K562 (cell line): Measurements from ENCODE around the gene ATP1A3. TPM values are rescaled to one million over a fixed set of nuclear protein-coding genes. Genes with fewer than 3 reads are reported as not detected.

Source experiments
- CREB1 ChIP-seq, 2 experiments: sonication (generic) in 1 of 2; formaldehyde crosslinking in 1 of 2; IDR thresholded peaks; 2 replicates each; pipeline versions ENCODE4 v1.6.1 to v1.8.0; 2012 to 2022; ENCODE audit warnings: inconsistent platforms in 1 of 2, mild to moderate bottlenecking in 1 of 2, missing genetic modification reagents in 1 of 2, moderate library complexity in 1 of 2
- PTTG1 ChIP-seq: fragments of 450-650 bp; IDR thresholded peaks from 2 replicates; pipeline ENCODE4 v1.6.1; 2016; ENCODE audit warnings: low read depth, mild to moderate bottlenecking, missing genetic modification characterization, missing compliant biosample characterization
- RBM15 ChIP-seq: fragments of 200-400 bp; formaldehyde crosslinking; IDR thresholded peaks from 2 replicates; pipeline ENCODE4 v1.6.1; 2018; ENCODE audit warnings: mild to moderate bottlenecking, low read length, moderate library complexity; ENCODE audit not compliant: insufficient read depth
- TARDBP ChIP-seq: fragments of 450-650 bp; IDR thresholded peaks from 2 replicates; pipeline ENCODE4 v1.6.1; 2016
- ZNF583 ChIP-seq: fragments of 250-450 bp; sonication (Bioruptor Pico); IDR thresholded peaks from 2 replicates; pipeline ENCODE4 v1.4.0; 2020
- polyA plus RNA-seq, 8 experiments: library from polyadenylated mRNA; depleted of rRNA in 4 of 8; stranded (reverse) in 5 of 8; unstranded in 3 of 8; fragments of >200 nt; fragmentation: Nextera tagmentation in 2 of 8; fragmentation: Illumina TruSeq in 1 of 8; extraction: Ambion mirVana in 2 of 8; extraction: Trizol in 1 of 8; gene quantifications; 2 replicates each; pipeline versions ENCODE4 v1.2.1 to v1.2.3, GENCODE V29; 2011 to 2014; ENCODE audit warnings: inconsistent platforms in 1 of 8, missing spikeins in 1 of 8
- total RNA-seq, 7 experiments: library from RNA; depleted of rRNA in 6 of 7; stranded (reverse); fragments of >200 nt in 6 of 7; fragmentation: Illumina TruSeq in 2 of 7; extraction: Trizol in 2 of 7; gene quantifications; 2 replicates each; pipeline versions ENCODE4 v1.2.1 to v1.2.3, GENCODE V29; 2011 to 2021; ENCODE audit warnings: low replicate concordance in 1 of 7
- TF ChIP-seq, protein P1 (sequence below), 2 experiments: IDR thresholded peaks; 2 replicates each; pipeline ENCODE4 v1.6.1; 2011; ENCODE audit warnings: borderline replicate concordance in 1 of 2, control low read depth in 1 of 2, low read depth in 1 of 2, low read length in 1 of 2, mild to moderate bottlenecking in 1 of 2, mixed read lengths in 1 of 2, moderate library complexity in 1 of 2; ENCODE audit not compliant: insufficient read depth in 1 of 2, insufficient read length in 1 of 2, poor library complexity in 1 of 2, severe bottlenecking in 1 of 2; ENCODE audit errors: extremely low read depth in 1 of 2
- TF ChIP-seq, protein P2 (sequence below): fragments of 450-650 bp; IDR thresholded peaks from 2 replicates; pipeline ENCODE4 v1.6.1; 2016; ENCODE audit warnings: mild to moderate bottlenecking, moderate library complexity
- TF ChIP-seq, protein P3 (sequence below): fragments of 450-650 bp; IDR thresholded peaks from 2 replicates; pipeline ENCODE4 v1.6.1; 2017; ENCODE audit warnings: mild to moderate bottlenecking, moderate library complexity
- TF ChIP-seq, protein P4 (sequence below): sonication (generic); formaldehyde crosslinking; IDR thresholded peaks from 2 replicates; pipeline ENCODE4 v1.9.0; 2022; ENCODE audit warnings: mild to moderate bottlenecking, missing genetic modification reagents

The ATP1A3 gene
- total and polyA plus RNA-seq, 9 of the 15 experiments (the other 6 are each of a cell fraction or from before 2014, with no cell fraction given) = 0.03 to 1.0 (median 0.17) TPM; not detected in 3

DNA sequence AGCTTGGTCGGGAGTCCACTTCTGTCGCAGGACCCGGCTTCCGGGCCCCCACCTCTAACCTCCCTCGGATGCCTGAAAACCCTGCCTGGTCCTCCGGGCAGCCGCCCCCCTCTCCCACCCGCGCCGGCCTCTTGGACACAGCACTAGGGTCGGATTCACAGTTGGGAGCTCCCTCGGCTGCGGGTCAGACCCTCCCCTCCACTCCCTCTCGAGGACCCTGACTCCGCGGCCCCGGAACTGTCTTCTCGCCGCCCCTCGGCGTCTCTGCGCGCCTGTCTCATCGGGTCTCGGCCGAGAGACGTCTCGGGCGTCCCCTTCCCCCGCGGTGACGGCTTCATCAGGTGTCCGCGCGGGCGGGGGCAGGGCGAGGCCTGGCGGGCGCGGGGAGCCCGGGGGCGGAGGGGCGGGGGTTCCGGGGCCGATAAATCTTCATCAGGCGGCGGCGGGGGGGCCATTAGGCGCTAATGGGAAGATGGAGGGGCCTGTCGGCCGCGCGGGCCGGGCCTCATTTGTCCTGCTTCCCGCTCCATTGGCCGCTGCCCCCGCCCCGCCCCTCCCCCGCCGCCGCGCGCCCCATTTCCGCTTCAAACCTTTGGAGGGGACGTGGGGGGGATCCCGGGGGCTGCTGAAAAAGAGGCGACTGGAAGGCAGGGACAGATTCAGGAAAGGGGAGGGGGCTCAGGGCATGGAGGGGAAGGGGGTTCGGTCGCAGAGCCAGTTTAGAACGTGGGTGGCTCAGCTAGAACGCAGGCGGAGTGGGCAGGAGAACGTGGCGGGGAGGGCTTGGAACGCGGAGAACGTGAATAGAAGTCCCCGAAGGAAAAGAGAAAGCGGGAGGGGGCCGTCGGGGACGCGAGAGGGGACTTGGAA lies 53.9 kb downstream of the ATP1A3 start (continued):
- TF ChIP-seq, protein P1, sequence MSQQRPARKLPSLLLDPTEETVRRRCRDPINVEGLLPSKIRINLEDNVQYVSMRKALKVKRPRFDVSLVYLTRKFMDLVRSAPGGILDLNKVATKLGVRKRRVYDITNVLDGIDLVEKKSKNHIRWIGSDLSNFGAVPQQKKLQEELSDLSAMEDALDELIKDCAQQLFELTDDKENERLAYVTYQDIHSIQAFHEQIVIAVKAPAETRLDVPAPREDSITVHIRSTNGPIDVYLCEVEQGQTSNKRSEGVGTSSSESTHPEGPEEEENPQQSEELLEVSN (IDR thresholded peaks at IDR 0.05; ENCODE audit: borderline replicate concordance in 1 of 2, extremely low read depth in 1 of 2, insufficient read depth in 1 of 2, insufficient read length in 1 of 2, low read depth in 1 of 2, low read length in 1 of 2, poor library complexity in 1 of 2, severe bottlenecking in 1 of 2) = peak in 1 of 2 experiments; percentile 56
- TF ChIP-seq PTTG1 (tag) (no peak), RBM15 (no peak), ZNF583 (no peak), TARDBP (no peak), CREB1 (IDR thresholded peaks at IDR 0.05) (peak; percentile 19; the same call in 1 of the 2 replicates), CREB1 (CRISPR knock-in tag; IDR thresholded peaks at IDR 0.05) (0 out of 2 replicates have a peak, but pooled peaks have one; percentile 27)
- TF ChIP-seq, protein P2, sequence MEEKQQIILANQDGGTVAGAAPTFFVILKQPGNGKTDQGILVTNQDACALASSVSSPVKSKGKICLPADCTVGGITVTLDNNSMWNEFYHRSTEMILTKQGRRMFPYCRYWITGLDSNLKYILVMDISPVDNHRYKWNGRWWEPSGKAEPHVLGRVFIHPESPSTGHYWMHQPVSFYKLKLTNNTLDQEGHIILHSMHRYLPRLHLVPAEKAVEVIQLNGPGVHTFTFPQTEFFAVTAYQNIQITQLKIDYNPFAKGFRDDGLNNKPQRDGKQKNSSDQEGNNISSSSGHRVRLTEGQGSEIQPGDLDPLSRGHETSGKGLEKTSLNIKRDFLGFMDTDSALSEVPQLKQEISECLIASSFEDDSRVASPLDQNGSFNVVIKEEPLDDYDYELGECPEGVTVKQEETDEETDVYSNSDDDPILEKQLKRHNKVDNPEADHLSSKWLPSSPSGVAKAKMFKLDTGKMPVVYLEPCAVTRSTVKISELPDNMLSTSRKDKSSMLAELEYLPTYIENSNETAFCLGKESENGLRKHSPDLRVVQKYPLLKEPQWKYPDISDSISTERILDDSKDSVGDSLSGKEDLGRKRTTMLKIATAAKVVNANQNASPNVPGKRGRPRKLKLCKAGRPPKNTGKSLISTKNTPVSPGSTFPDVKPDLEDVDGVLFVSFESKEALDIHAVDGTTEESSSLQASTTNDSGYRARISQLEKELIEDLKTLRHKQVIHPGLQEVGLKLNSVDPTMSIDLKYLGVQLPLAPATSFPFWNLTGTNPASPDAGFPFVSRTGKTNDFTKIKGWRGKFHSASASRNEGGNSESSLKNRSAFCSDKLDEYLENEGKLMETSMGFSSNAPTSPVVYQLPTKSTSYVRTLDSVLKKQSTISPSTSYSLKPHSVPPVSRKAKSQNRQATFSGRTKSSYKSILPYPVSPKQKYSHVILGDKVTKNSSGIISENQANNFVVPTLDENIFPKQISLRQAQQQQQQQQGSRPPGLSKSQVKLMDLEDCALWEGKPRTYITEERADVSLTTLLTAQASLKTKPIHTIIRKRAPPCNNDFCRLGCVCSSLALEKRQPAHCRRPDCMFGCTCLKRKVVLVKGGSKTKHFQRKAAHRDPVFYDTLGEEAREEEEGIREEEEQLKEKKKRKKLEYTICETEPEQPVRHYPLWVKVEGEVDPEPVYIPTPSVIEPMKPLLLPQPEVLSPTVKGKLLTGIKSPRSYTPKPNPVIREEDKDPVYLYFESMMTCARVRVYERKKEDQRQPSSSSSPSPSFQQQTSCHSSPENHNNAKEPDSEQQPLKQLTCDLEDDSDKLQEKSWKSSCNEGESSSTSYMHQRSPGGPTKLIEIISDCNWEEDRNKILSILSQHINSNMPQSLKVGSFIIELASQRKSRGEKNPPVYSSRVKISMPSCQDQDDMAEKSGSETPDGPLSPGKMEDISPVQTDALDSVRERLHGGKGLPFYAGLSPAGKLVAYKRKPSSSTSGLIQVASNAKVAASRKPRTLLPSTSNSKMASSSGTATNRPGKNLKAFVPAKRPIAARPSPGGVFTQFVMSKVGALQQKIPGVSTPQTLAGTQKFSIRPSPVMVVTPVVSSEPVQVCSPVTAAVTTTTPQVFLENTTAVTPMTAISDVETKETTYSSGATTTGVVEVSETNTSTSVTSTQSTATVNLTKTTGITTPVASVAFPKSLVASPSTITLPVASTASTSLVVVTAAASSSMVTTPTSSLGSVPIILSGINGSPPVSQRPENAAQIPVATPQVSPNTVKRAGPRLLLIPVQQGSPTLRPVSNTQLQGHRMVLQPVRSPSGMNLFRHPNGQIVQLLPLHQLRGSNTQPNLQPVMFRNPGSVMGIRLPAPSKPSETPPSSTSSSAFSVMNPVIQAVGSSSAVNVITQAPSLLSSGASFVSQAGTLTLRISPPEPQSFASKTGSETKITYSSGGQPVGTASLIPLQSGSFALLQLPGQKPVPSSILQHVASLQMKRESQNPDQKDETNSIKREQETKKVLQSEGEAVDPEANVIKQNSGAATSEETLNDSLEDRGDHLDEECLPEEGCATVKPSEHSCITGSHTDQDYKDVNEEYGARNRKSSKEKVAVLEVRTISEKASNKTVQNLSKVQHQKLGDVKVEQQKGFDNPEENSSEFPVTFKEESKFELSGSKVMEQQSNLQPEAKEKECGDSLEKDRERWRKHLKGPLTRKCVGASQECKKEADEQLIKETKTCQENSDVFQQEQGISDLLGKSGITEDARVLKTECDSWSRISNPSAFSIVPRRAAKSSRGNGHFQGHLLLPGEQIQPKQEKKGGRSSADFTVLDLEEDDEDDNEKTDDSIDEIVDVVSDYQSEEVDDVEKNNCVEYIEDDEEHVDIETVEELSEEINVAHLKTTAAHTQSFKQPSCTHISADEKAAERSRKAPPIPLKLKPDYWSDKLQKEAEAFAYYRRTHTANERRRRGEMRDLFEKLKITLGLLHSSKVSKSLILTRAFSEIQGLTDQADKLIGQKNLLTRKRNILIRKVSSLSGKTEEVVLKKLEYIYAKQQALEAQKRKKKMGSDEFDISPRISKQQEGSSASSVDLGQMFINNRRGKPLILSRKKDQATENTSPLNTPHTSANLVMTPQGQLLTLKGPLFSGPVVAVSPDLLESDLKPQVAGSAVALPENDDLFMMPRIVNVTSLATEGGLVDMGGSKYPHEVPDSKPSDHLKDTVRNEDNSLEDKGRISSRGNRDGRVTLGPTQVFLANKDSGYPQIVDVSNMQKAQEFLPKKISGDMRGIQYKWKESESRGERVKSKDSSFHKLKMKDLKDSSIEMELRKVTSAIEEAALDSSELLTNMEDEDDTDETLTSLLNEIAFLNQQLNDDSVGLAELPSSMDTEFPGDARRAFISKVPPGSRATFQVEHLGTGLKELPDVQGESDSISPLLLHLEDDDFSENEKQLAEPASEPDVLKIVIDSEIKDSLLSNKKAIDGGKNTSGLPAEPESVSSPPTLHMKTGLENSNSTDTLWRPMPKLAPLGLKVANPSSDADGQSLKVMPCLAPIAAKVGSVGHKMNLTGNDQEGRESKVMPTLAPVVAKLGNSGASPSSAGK = peak; percentile 41; the same call in 1 of the 2 replicates
- TF ChIP-seq, protein P3, sequence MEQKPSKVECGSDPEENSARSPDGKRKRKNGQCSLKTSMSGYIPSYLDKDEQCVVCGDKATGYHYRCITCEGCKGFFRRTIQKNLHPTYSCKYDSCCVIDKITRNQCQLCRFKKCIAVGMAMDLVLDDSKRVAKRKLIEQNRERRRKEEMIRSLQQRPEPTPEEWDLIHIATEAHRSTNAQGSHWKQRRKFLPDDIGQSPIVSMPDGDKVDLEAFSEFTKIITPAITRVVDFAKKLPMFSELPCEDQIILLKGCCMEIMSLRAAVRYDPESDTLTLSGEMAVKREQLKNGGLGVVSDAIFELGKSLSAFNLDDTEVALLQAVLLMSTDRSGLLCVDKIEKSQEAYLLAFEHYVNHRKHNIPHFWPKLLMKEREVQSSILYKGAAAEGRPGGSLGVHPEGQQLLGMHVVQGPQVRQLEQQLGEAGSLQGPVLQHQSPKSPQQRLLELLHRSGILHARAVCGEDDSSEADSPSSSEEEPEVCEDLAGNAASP = no peak
- TF ChIP-seq, protein P4, sequence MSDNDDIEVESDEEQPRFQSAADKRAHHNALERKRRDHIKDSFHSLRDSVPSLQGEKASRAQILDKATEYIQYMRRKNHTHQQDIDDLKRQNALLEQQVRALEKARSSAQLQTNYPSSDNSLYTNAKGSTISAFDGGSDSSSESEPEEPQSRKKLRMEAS (CRISPR knock-in tag) = no peak
